Ovary (tissue), 9 donors: Measurements from ENCODE around the gene PUDP. TPM values are rescaled to one million over a fixed set of nuclear protein-coding genes. Genes with fewer than 3 reads are reported as not detected.

ENCODE experiments used
- DNase-seq, 5 donors: peaks; one replicate each; pipeline ENCODE4 v3.0.0-alpha.2; 2019 to 2020
- H3K27ac ChIP-seq, 2 donors: fragments of 200-600 bp; one replicate each; pipeline versions ENCODE4 v1.5.1 to v1.8.0; 2019 to 2022
- H3K27me3 ChIP-seq: fragments of 200-600 bp; one replicate; pipeline ENCODE4 v1.8.0; 2022
- H3K36me3 ChIP-seq: fragments of 200-600 bp; sonication (generic); one replicate; pipeline ENCODE4 v1.5.1; 2019
- H3K4me1 ChIP-seq: one replicate; pipeline ENCODE4 v1.8.1; 2013; ENCODE audit warnings: mild to moderate bottlenecking, moderate library complexity; ENCODE audit not compliant: insufficient read depth
- H3K4me3 ChIP-seq: fragments of 200-600 bp; sonication (generic); one replicate; pipeline ENCODE4 v1.5.1; 2017
- H3K9me3 ChIP-seq, 2 donors: fragments of 200-600 bp in 1 of 2; sonication (generic) in 1 of 2; one replicate each; pipeline versions ENCODE4 v1.5.1 to v1.8.1; 2013 to 2019; ENCODE audit warnings: mild to moderate bottlenecking in 1 of 2, moderate library complexity in 1 of 2
- CTCF ChIP-seq, 3 donors: fragments of 450-650 bp in 2 of 3; fragments of 200-600 bp in 1 of 3; IDR thresholded peaks; one replicate each; pipeline versions ENCODE4 v1.5.1 to v1.8.0; 2016 to 2022; ENCODE audit warnings: antibody characterized with exemption in 3 of 3, mild to moderate bottlenecking in 1 of 3
- EP300 ChIP-seq: sonication (generic); formaldehyde crosslinking; IDR thresholded peaks from one replicate; pipeline ENCODE4 v1.6.1; 2017; ENCODE audit warnings: antibody characterized with exemption
- POLR2A ChIP-seq: fragments of 450-650 bp; IDR thresholded peaks from one replicate; pipeline ENCODE4 v1.6.1; 2017; ENCODE audit warnings: antibody characterized with exemption, mild to moderate bottlenecking, moderate library complexity
- WGBS, 3 donors: extraction: QIAGEN DNeasy Blood & Tissue Kit in 1 of 3; methylation state at CpG; one replicate each; pipeline versions ENCODE4 v1.1.5 to v1.1.7; 2013 to 2017; 5-methylcytosine and 5-hydroxymethylcytosine counted together
- intact Hi-C, 4 donors: fragments of 100-400 bp; cut with DNase I; formaldehyde crosslinking; loops; one replicate each; pipeline versions ENCODE4 v1.11.0 to v1.15.1; 2022 to 2023
- polyA plus RNA-seq, 2 donors: library from polyadenylated mRNA; stranded (reverse); fragments of 200-250 nt in 1 of 2; fragments of 350-450 nt in 1 of 2; fragmentation: Illumina TruSeq in 1 of 2; extraction: RNeasy Lipid Tissue Mini Kit (QIAGEN cat#74804) in 1 of 2; gene quantifications; one replicate each; pipeline ENCODE4 v1.2.3, GENCODE V29; 2013 to 2014
- total RNA-seq, 7 donors: library from RNA; depleted of rRNA in 2 of 7; stranded (reverse); fragments of >200 nt in 2 of 7; fragmentation: NEBNext Ultra II Directional in 3 of 7; extraction: Animal tissue kit (Norgen Biotek cat#: 25700) in 3 of 7; gene quantifications; one replicate each; pipeline versions ENCODE4 v1.1.0 to v1.2.4, GENCODE V29; 2016 to 2023
- donor health status: DM: no; HTN: no; CAD: no; lungs with moderate emphysema.
- donor health status: DM: no; HTN: no; CAD: no.
- donor health status: Bipolar disorder and iron deficiency.
- donor health status: DM: yes; HTN: yes; CAD: no.
- donor health status: DM: no; HTN: no; CAD: no.
- donor health status: DM: yes; HTN: yes; CAD: no.

PUDP gene
- total and polyA plus RNA-seq, 9 donors = 7.0 to 17.9 (median 14.8) TPM

- Histone ChIP-seq H3K27me3 (no peaks in the 10 kb centered on the region), H3K4me3 (no peak overlapping the region), H3K36me3 (no peaks in the 10 kb centered on the region), H3K9me3 (no peaks in the 10 kb centered on the region), H3K27ac (no peak overlapping the region), H3K4me1 (peaks cover 2% of the 10 kb centered on the region)
- TF ChIP-seq POLR2A (no peak), EP300 (no peak), CTCF (IDR thresholded peaks at IDR 0.05) (no peak)
- 90 to 94% (median 92%) methylated on average over 12 of the region's 12 CpGs for WGBS, 3 donors
- intact Hi-C loops = no loop called here
- no peak for DNase-seq
These were observed 37.8 kb downstream of the PUDP start for GRCh38 chrX:7109838-7110793.

- TF ChIP-seq CTCF (IDR thresholded peaks at IDR 0.05) (no peak), POLR2A (no peak)
- no peak overlapping the region for H3K4me3 ChIP-seq
These were observed 38.9 kb downstream of the PUDP start for GRCh38 chrX:7109049-7109531.

GRCh38 chrX:7108030-7108429 lies 39.9 kb downstream of the PUDP start:
- 96 to 99% (median 97%) methylated on average over 5 of the region's 5 CpGs for WGBS, 3 donors
- no peak for TF ChIP-seq EP300

More at GRCh38 chrX:7109049-7109531, 38.9 kb downstream of the PUDP start:
- DNase-seq = no peak
- H3K36me3 ChIP-seq = no peaks in the 10 kb centered on the region
- WGBS, 3 donors = 43 to 45% (median 44%) methylated on average over 11 of the region's 11 CpGs
- peaks cover 2% of the 10 kb centered on the region for H3K4me1 ChIP-seq
- H3K27me3 ChIP-seq = no peaks in the 10 kb centered on the region
- no peaks in the 10 kb centered on the region for H3K9me3 ChIP-seq
- intact Hi-C loops = no loop called here
- no peak overlapping the region for H3K27ac ChIP-seq

GRCh38 chrX:7106649-7107048 lies 41.3 kb downstream of the PUDP start:
- no peaks in the 10 kb centered on the region for H3K27me3 ChIP-seq
- no peak for DNase-seq
- no peak overlapping the region for H3K27ac ChIP-seq
- no peaks in the 10 kb centered on the region for H3K9me3 ChIP-seq
- no peaks in the 10 kb centered on the region for H3K36me3 ChIP-seq
- intact Hi-C loops = no loop called here
- peaks cover 2% of the 10 kb centered on the region for H3K4me1 ChIP-seq
- no peak overlapping the region for H3K4me3 ChIP-seq
- whole genome bisulfite sequencing, 3 donors = 95 to 100% (median 96%) methylated on average over 2 of the region's 2 CpGs
- TF ChIP-seq CTCF (IDR thresholded peaks at IDR 0.05) (no peak), POLR2A (no peak), EP300 (no peak)

More at GRCh38 chrX:7108030-7108429, 39.9 kb downstream of the PUDP start:
- H3K36me3 ChIP-seq = no peaks in the 10 kb centered on the region
- no peaks in the 10 kb centered on the region for H3K27me3 ChIP-seq
- H3K27ac ChIP-seq = no peak overlapping the region
- H3K4me1 ChIP-seq = peaks cover 2% of the 10 kb centered on the region
- no peak overlapping the region for H3K4me3 ChIP-seq
- intact Hi-C loops = no loop called here
- no peak for DNase-seq
- H3K9me3 ChIP-seq = no peaks in the 10 kb centered on the region

GRCh38 chrX:7102119-7102518 lies 45.8 kb downstream of the PUDP start:
- Histone ChIP-seq H3K27ac (no peak overlapping the region), H3K9me3 (no peaks in the 10 kb centered on the region), H3K4me1 (no peaks in the 10 kb centered on the region), H3K4me3 (no peak overlapping the region), H3K27me3 (no peaks in the 10 kb centered on the region), H3K36me3 (no peaks in the 10 kb centered on the region)
- no peak for DNase-seq
- WGBS, 3 donors = 93 to 97% (median 96%) methylated on average over 3 of the region's 3 CpGs
- TF ChIP-seq EP300 (no peak), CTCF (IDR thresholded peaks at IDR 0.05) (no peak), POLR2A (no peak)
- intact Hi-C loops = no loop called here
